ENCODE measurements around the gene ABLIM1.
"Not testable (repeated sequence)": the region's sequence is repeated elsewhere in the genome, so short reads cannot be mapped to it uniquely, and the experiment has no call there.

Gene ABLIM1

DNA sequence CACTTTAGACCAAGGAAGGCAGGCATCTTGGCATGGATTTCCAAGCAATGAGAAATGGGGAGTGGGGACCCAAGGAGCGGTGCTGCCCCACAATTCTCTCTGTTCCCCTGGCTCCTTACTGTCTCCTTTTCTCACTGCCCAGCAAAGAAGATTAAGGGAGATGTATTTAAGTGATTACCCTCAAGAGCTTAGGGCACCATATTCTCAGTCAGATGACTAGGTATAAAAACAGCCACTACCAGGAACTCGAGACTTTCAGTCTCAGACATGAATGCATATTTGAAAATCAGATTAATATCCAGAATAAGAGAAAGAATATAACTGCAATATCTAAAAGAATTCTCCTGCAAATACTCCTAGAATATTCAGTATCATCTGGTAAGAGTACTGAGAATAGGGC, at the start of gene ABLIM1:
Gene ABLIM1 (minus strand): TSS at position 101 of the 400 bp plus-strand sequence. CDS start 75 bp downstream, at position 26.
- Mint-ChIP-seq H3K27ac (no peak within 1 kb of the TSS), H3K27me3 (no peaks in the 10 kb centered on the region), H3K4me3 (no peak within 1 kb of the TSS), H3K9me3 (ENCODE audit: low read depth) (no peaks in the 10 kb centered on the region), H3K4me1 (ENCODE audit: low read depth) (no peaks in the 10 kb centered on the region), H3K36me3 (no peaks in the 10 kb centered on the region)

DNA sequence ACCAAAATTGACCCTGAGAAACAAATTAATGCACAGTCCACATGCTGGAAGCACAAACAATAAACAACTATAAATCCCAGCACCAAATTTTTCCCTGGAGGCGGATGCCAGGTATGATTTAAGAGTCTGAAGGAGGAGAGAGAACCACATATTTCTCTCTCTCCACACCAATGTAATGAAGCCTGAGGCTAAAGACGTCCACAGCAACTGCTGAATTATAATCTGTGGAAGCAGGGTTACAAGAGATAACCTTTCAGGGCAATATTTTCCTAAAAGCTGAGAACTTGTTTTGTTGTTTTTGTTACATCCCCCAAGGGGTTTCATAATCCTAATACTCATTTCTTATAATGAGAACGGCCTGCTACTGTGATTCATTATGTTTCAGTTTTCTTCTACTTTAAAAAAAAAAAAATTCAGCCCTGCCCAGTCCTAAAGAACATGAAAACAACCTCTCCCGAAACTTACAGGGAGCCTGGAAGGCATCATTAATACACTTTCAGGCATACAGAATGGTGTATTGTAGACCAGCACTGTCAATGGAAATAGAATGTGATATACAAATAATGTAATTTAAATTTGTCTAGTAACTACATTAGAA, 48.5 kb upstream of the ABLIM1 start:
- no peak overlapping the region for H3K4me3 Mint-ChIP-seq
- no peak overlapping the region for H3K27ac Mint-ChIP-seq
- H3K27me3 Mint-ChIP-seq, result peaks cover 2% of the 10 kb centered on the region
- no peaks in the 10 kb centered on the region for H3K4me1 Mint-ChIP-seq (ENCODE audit: low read depth)
- H3K36me3 Mint-ChIP-seq, result no peaks in the 10 kb centered on the region
- H3K9me3 Mint-ChIP-seq (ENCODE audit: low read depth), result no peaks in the 10 kb centered on the region

DNA sequence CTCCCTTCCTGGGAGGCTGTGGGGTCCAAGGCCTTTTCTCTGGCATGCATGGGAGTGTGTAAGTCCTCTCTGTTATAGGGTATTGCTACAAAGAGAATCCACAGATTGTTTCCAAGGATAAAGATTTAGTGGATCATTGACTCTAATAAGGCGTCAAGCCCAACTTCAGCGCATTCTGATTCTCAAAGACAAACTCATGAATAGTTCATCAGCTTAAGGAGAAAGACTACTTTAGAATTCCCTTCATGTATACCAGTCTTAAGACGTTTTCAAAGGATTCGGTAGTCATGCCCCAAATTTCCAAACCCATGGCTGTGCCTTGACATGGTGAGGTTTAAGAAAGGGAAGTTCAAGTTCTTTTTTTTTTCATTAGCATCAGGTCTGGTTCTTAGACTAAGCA, 46.6 kb upstream of the ABLIM1 start:
- Mint-ChIP-seq H3K27ac (no peak overlapping the region), H3K27me3 (no peaks in the 10 kb centered on the region), H3K4me1 (ENCODE audit: low read depth) (no peaks in the 10 kb centered on the region), H3K36me3 (no peaks in the 10 kb centered on the region), H3K4me3 (no peak overlapping the region), H3K9me3 (ENCODE audit: low read depth) (no peaks in the 10 kb centered on the region)

DNA sequence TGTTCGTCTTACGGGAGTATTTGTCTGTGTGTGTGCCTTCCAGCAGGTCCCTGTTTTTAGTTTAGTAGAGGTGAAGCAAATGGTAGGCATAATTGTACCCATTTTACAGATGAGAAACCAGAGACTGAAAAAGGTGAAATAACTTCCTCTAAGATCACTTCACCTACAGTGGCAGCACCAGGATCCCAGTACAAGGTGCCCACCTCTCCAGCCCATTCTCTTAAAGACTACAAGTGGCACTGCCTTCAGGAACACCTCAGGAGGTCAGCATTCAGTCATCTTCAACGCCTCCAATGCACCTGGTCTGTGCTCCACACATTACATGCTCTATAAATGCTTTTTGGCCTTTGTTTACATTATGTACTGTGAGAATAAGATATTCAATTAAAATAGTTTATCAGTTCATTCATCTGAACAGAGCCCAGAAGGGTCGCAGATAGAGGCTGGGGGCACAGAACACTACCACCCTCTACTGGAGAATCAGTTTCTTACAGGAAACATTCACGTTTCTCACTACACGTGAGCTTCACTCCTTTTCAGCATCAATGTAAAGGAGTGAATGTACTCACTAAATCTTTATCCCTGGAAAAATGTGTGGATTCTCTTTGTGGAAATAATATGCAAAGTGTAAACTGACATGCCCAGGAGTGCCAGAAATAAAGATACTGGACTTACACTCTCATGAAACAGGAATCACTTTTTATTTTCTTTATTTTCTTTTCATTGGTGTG, 45.5 kb upstream of the ABLIM1 start:
- H3K36me3 Mint-ChIP-seq, result no peaks in the 10 kb centered on the region
- H3K4me1 Mint-ChIP-seq (ENCODE audit: low read depth), result no peaks in the 10 kb centered on the region
- no peaks in the 10 kb centered on the region for H3K9me3 Mint-ChIP-seq (ENCODE audit: low read depth)
- no peak overlapping the region for H3K4me3 Mint-ChIP-seq
- no peaks in the 10 kb centered on the region for H3K27me3 Mint-ChIP-seq
- no peak overlapping the region for H3K27ac Mint-ChIP-seq

DNA sequence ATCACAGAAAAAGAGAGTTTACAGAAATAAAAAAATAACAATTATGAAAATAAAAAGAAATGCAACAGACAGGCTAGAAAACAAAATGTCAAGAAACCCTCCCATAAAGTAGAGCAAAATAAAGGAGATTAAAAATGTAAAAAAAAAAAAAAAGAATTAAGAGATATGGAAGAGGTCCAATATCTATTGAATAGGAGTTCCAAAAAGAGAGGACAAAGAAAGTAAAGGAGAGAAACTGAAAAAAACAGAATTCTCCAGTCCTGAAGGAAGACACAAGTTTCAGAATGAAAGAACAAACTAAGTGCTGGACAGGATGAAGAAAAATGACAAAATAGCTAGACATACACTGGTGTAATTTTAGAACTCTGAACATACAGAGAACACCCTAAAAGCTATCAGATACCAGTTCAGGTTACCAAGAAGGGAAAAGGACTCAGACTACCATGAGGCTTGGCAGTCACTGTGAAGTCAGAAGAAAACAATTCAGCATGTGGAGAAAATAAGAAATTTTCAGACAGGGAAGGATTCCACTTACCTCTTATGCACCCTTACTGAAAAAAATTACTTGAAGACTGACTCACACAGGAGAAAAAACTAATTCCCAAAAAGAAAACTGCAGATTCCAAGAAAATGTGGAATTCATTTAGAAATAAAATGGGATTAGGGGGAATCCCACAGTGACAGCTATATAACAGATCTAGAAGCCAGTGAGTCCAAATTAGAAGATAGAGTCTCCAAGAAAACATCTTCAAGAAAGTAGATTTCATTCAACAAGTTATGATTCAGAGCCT, 40.4 kb upstream of the ABLIM1 start:
- Mint-ChIP-seq H3K27ac (no peak overlapping the region), H3K27me3 (peaks cover 10% of the 10 kb centered on the region), H3K36me3 (no peaks in the 10 kb centered on the region)

DNA sequence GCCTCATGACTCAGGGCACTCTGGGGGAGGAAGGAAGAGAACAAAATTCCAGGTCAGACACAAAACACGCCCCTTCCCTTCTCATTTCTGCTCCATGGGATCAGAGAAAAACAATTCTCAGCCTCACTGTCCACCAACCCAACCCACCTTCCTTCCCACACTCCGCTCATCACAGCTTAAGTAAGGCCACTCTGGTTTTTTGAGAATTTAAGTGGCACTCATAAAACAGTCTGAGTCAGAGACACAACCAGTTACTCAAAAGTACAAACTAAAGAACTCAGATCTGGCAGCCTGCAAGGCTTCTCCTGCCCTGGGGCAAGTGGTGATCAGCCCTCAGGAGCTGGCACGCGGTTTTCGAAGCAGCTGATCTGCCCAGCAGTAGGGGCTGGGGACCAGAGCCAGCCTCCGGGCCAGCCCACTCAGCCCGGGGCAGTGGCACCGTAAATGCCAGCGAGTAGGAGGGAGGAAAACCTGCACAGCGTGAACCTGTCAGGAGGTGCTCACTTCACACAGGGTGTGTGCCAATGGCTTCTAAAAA, 39.1 kb upstream of the ABLIM1 start:
- Mint-ChIP-seq H3K9me3 (ENCODE audit: low read depth) (no peaks in the 10 kb centered on the region), H3K27me3 (peaks cover 10% of the 10 kb centered on the region), H3K36me3 (no peaks in the 10 kb centered on the region), H3K4me3 (no peak overlapping the region), H3K4me1 (ENCODE audit: low read depth) (peaks cover 11% of the 10 kb centered on the region), H3K27ac (no peak overlapping the region)

More for the DNA sequence above, 40.4 kb upstream of the ABLIM1 start:
- Mint-ChIP-seq H3K4me1 (ENCODE audit: low read depth) (peaks cover 11% of the 10 kb centered on the region), H3K4me3 (no peak overlapping the region), H3K9me3 (ENCODE audit: low read depth) (no peaks in the 10 kb centered on the region)

DNA sequence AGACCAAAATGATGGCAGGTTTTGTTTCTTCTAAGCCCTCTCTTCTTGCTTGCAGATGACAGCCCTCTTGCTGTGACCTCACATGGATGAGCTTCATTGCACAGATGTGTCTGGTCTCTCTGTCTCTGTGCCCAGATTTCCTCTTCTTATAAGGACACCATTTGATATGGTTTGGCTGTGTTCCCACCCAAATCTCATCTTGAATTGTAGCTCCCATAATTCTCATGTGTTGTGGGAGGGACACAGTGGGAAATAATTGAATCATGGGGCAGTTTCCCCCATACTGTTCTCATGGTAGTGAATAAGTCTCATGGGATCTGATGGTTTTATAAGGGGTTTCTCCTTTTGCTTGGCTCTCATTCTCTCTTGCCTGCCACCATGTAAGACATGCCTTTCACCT, 38.2 kb upstream of the ABLIM1 start:
- peaks cover 11% of the 10 kb centered on the region for H3K4me1 Mint-ChIP-seq (ENCODE audit: low read depth)
- not testable (repeated sequence) for H3K4me3 Mint-ChIP-seq; H3K9me3 Mint-ChIP-seq (ENCODE audit: low read depth); H3K27me3 Mint-ChIP-seq; H3K36me3 Mint-ChIP-seq; H3K27ac Mint-ChIP-seq

DNA sequence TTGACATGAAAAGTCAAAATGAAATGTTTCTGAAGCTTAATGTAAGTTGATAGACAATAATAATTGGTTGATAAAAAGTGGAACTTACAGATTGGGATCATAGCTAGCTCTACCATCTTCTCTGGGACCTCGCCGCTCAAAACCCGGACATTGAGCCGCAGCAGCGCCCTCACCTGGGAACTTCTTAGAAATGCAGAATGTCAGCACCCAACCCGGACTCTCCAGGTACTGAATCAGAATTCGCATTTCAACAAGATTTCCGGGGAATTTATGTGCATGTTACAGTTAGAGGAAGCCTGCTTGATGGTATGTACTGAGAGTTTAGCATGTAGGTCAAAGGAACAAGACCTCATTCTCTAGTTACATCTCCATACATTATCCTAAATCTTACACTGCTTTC, 36.7 kb upstream of the ABLIM1 start:
- Mint-ChIP-seq H3K4me3 (no peak overlapping the region), H3K27me3 (peaks cover 10% of the 10 kb centered on the region), H3K36me3 (no peaks in the 10 kb centered on the region), H3K4me1 (ENCODE audit: low read depth) (peaks cover 11% of the 10 kb centered on the region), H3K27ac (no peak overlapping the region), H3K9me3 (ENCODE audit: low read depth) (no peaks in the 10 kb centered on the region)

DNA sequence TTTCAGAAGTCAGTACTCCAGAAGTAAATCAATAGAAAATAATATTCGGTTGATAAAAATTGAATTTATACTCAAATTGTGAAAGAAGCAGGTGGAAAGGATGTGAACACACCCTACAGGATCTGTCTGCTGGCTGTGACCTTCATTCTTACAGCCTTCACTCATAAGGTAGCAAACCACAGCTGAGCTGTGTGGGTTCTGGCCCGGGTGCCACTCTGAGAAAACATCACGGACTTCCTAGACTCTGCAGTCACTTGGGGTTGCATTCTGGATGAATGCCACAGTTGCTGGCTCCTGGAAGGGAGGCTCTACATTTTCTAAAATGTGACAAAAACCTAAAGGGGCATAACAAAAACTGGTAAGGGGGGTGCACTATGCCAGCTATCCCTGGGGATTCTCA, 36.0 kb upstream of the ABLIM1 start:
- no peak overlapping the region for H3K4me3 Mint-ChIP-seq
- no peak overlapping the region for H3K27ac Mint-ChIP-seq
- peaks cover 11% of the 10 kb centered on the region for H3K4me1 Mint-ChIP-seq (ENCODE audit: low read depth)
- H3K9me3 Mint-ChIP-seq (ENCODE audit: low read depth), result no peaks in the 10 kb centered on the region
- H3K27me3 Mint-ChIP-seq, result peaks cover 11% of the 10 kb centered on the region
- no peaks in the 10 kb centered on the region for H3K36me3 Mint-ChIP-seq

DNA sequence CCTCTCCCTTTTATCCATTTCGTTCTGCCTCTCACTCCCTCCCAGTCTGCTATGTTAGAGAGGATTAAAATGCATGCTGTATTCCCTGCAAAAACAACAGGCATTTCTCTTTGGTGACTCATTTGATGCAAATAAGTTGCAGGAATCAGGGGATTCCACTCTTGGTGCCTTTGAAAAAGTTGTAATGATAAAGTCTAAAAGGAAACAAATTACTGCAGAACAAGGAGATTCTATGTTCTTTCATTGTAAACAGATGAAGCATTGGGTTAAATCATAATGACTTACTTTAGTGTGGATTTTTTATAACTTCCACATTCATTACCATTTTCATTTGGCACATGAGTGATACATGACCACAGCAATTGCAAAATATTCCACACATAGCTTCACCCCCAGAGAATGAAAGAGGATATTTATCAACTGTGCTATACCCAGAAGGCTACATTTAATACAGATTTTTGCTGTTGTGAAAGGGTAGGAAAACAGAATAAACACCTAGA, 33.4 kb upstream of the ABLIM1 start:
- H3K4me3 Mint-ChIP-seq, result no peak overlapping the region
- H3K27me3 Mint-ChIP-seq, result peaks cover 5% of the 10 kb centered on the region
- no peak overlapping the region for H3K27ac Mint-ChIP-seq
- no peaks in the 10 kb centered on the region for H3K36me3 Mint-ChIP-seq
- H3K9me3 Mint-ChIP-seq (ENCODE audit: low read depth), result no peaks in the 10 kb centered on the region
- H3K4me1 Mint-ChIP-seq (ENCODE audit: low read depth), result peaks cover 11% of the 10 kb centered on the region

DNA sequence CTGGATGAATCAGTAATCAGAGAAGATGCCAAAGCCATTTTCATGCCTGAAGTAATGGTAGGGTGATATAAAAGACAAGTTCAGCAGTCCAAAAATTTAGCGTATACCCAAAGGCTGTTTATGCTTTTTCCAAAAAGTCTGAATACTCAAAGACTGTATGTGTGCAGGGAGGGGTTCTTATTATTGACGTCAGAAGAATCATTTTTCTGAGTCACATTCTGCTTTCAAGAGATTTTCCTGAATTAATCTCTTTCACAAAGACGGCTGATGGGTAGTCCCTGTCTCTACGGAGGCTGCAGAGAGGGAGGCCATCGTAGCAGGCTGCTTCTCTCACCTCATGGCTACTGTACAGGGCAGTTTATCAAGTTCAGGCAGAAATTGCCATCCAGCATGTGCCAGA, 30.7 kb upstream of the ABLIM1 start:
- H3K27ac Mint-ChIP-seq, result no peak overlapping the region
- no peaks in the 10 kb centered on the region for H3K9me3 Mint-ChIP-seq (ENCODE audit: low read depth)
- H3K27me3 Mint-ChIP-seq, result peaks cover 1% of the 10 kb centered on the region
- no peak overlapping the region for H3K4me3 Mint-ChIP-seq
- peaks cover under 1% of the 10 kb centered on the region for H3K4me1 Mint-ChIP-seq (ENCODE audit: low read depth)
- no peaks in the 10 kb centered on the region for H3K36me3 Mint-ChIP-seq

DNA sequence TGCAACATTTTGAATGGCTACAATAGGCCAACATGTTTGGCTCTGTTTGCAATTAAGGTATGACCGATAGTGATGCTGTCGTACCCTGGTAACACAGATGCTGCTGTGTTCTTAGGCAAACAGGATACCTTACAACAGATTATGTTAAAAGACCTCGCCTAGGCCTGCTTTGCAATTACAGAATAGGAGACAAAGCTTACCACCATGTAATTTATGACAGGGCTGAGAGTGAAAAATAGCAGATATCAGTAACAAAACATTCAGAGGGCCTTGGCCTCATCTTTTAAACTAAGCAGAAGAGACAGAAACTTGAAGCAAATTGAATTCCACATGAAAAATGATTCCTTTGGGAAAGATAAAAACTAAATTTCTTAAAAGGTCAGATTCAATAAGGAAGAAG, 29.4 kb upstream of the ABLIM1 start:
- Mint-ChIP-seq H3K27ac (no peak overlapping the region), H3K9me3 (ENCODE audit: low read depth) (no peaks in the 10 kb centered on the region)

DNA sequence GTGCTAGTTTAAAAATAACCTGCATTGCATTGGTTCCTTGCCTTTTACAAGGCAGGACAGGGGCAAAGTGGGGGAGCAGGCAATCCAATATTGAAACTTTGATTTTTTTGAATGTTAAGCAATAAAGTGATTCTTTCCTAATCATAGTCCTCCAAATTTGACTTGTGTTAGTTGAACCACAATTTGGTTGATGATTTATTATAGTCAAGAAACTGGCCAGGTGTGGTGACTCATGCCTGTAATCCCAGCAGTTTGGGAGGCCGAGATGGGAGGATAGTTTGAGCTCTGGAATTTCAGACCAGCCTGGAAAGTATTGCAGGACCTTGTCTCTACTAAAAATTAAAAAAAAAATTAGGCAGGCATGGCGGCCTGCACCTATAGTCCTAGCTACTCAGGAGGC, 27.9 kb upstream of the ABLIM1 start:
- Mint-ChIP-seq H3K9me3 (ENCODE audit: low read depth) (no peaks in the 10 kb centered on the region), H3K4me1 (ENCODE audit: low read depth) (no peaks in the 10 kb centered on the region), H3K27ac (no peak overlapping the region), H3K4me3 (no peak overlapping the region), H3K36me3 (no peaks in the 10 kb centered on the region), H3K27me3 (peaks cover 1% of the 10 kb centered on the region)

More for the DNA sequence above, 29.4 kb upstream of the ABLIM1 start:
- no peaks in the 10 kb centered on the region for H3K4me1 Mint-ChIP-seq (ENCODE audit: low read depth)
- H3K36me3 Mint-ChIP-seq, result no peaks in the 10 kb centered on the region
- peaks cover 1% of the 10 kb centered on the region for H3K27me3 Mint-ChIP-seq
- H3K4me3 Mint-ChIP-seq, result no peak overlapping the region

DNA sequence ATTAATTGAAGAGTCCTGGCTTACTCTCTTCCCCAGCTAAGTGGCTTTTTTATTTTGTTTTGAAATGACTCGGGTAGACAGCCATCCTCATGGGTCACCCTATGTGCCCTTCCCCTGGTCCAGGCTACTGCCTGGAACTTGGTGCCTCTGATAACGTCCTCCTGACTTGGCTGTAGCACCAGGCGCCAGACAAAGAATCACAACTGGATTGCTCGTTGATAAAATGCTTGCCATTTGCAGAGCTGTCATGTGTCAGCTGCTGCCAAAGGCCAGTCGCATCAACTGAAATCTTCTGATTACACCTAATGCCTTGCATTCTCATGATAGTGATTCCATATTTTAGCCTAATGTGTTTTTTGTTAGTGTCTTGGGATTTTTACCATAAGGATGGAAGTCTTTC, 27.4 kb upstream of the ABLIM1 start:
- H3K4me3 Mint-ChIP-seq, result no peak overlapping the region
- H3K27ac Mint-ChIP-seq, result no peak overlapping the region
- H3K9me3 Mint-ChIP-seq (ENCODE audit: low read depth), result no peaks in the 10 kb centered on the region
- H3K4me1 Mint-ChIP-seq (ENCODE audit: low read depth), result no peaks in the 10 kb centered on the region
- peaks cover 1% of the 10 kb centered on the region for H3K27me3 Mint-ChIP-seq
- no peaks in the 10 kb centered on the region for H3K36me3 Mint-ChIP-seq

DNA sequence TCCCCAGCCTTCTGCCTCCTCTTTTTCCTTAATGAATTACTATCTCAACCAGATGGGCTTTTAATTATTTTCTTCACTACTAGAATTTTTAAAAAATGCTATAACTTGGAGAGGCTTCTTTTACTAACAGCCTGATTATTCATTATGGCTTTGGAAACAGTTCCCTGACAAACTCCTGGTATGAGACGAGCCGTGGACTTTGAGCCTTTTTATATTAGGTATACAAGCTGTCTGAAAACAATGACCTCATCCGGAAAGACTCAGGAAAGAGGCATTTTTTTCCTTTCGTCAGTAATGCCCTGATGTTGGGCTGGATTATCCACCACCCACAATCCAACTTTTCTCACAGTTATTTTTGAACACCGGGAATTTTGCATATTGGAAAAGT, 26.7 kb upstream of the ABLIM1 start:
- Mint-ChIP-seq H3K4me3 (no peak overlapping the region), H3K9me3 (ENCODE audit: low read depth) (no peaks in the 10 kb centered on the region), H3K36me3 (no peaks in the 10 kb centered on the region), H3K4me1 (ENCODE audit: low read depth) (no peaks in the 10 kb centered on the region), H3K27me3 (peaks cover 1% of the 10 kb centered on the region), H3K27ac (no peak overlapping the region)

Data from activated naive CD8-positive, alpha-beta T cell (primary cell).